ENCODE results near the gene DYRK1B. TPM values are rescaled to one million over a fixed set of nuclear protein-coding genes. Genes with fewer than 3 reads are reported as not detected.
"Not testable (repeated sequence)": the region's sequence is repeated elsewhere in the genome, so short reads cannot be mapped to it uniquely, and the experiment has no call there.

DYRK1B gene
- 10 to 100 TPM in 2 of 4 donors, 1 to 10 TPM in 2; 1.3 to 15.0 (median 10.1) TPM for total RNA-seq

DNA sequence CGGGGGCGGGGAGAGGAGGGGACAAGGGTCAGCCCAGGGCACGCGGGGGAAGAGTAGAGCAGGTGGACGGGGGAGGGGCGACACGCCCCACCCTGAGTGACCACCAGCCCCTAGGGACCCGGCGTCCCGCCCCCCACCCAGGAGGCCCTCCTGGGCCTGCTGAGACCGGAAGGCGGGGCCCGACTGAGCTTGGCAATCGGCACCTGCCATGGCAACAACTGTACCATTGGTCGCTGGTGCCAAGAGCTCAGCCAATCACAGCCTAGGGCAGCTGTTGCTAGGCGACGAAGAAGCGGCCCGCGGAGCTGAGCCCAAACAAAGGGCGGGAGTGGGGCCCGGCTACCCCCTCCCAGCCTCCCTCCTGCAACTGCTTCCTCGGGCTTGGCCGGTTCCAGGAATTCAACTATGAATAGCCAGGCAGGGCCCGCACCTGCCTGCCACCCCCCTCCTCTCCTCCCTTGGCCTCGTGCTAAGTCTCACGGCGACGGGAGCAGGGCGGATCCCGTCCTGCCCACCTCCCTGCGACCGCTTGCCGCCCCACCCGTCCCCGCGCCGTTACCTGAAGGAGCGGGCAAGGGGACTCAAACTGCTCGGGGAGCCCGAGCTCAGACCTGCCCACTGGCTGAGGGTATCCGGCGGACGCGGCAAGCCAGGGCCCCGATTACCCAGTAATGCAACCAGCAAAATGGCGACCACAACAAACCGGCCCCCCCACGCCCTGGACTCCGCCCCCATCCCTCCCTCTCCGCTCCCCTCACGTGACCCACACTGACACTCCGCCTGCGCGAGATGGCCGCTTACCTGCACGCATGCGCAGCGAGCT lies at the start of gene DYRK1B:
Gene DYRK1B, minus strand, starts transcription at position 699 of the 823 bp plus-strand sequence. CDS start 2,295 bp downstream, outside the sequence.
- H3K9me3 ChIP-seq = no peaks in the 10 kb centered on the region
- intact Hi-C loops (cut with DNase I; ENCODE audit: low total_unique reads) = no loop called here
- H3K4me1 ChIP-seq = peaks cover 0 to 14% of the 10 kb centered on the region in 2 donors
- TF ChIP-seq, protein P1, sequence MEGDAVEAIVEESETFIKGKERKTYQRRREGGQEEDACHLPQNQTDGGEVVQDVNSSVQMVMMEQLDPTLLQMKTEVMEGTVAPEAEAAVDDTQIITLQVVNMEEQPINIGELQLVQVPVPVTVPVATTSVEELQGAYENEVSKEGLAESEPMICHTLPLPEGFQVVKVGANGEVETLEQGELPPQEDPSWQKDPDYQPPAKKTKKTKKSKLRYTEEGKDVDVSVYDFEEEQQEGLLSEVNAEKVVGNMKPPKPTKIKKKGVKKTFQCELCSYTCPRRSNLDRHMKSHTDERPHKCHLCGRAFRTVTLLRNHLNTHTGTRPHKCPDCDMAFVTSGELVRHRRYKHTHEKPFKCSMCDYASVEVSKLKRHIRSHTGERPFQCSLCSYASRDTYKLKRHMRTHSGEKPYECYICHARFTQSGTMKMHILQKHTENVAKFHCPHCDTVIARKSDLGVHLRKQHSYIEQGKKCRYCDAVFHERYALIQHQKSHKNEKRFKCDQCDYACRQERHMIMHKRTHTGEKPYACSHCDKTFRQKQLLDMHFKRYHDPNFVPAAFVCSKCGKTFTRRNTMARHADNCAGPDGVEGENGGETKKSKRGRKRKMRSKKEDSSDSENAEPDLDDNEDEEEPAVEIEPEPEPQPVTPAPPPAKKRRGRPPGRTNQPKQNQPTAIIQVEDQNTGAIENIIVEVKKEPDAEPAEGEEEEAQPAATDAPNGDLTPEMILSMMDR (IDR thresholded peaks at IDR 0.05) = peak in 1 of 4 experiments; percentile 4
- TF ChIP-seq POLR2A (IDR thresholded peaks at IDR 0.05) = peak; percentile 10 to 58
- H3K27me3 ChIP-seq = no peaks in the 10 kb centered on the region
- peak; percentile 96 to 98 for DNase-seq
- peak within 1 kb of the TSS; percentile 89 for H3K27ac ChIP-seq
- H3K4me3 ChIP-seq = peak within 1 kb of the TSS; percentile 90 to 92
- no peaks in the 10 kb centered on the region for H3K36me3 ChIP-seq

DNA sequence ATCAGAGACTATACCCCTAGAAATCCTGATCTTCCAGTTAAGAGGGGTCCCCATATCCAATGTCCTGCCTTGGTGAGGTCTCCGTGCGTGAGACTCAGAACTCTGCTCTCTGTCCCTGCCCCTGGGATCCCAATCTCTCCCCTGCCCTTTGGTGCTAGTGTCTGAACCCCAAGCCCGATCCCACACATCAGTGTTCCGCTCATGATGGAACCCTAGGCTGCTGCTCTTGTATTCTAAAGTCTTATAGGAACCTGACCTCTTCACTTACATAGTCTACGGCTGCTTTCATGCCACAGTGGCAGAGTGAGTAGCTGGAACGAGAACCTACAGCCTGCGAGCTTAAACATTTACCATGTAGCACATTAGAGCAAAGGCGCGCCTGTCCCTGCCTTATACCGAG lies 48.7 kb upstream of the DYRK1B start:
- intact Hi-C loops (cut with DNase I; ENCODE audit: low total_unique reads); DNase-seq; H3K4me3 ChIP-seq; H3K9me3 ChIP-seq; H3K27me3 ChIP-seq; H3K4me1 ChIP-seq; H3K27ac ChIP-seq; H3K36me3 ChIP-seq: not testable (repeated sequence)

DNA sequence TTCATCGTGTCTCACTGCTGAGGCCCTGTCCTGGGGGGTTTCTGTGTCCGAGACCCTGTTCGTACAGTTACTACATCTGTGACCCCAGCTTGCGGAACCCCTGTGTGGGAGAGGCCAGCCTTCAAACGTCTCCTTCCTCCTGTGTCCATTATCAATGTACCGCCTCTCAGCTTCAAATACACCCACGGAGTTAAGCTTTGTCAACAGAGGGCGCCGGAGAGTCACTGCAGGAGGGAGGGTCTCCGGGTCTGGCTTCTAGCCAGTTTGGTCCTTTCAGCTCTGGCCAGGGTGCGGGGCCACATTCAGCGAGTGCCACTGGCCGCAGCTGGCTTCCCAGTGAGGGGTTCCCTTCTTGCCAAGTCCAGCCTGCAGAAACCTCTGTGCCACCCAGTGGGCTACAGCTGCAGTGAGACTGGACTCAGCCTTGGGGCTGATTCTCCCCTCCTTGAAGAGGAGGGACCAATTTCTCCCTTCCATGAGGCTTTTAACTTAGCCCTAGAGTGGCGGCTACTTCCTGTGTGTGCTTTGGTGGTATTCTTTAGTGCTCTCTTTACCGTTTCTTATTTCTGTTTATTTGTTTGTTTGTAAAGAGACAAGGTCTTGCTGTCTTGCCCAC lies 47.6 kb upstream of the DYRK1B start:
- H3K4me3 ChIP-seq; DNase-seq; H3K4me1 ChIP-seq; H3K36me3 ChIP-seq; H3K9me3 ChIP-seq; intact Hi-C loops (cut with DNase I; ENCODE audit: low total_unique reads); H3K27ac ChIP-seq; H3K27me3 ChIP-seq: not testable (repeated sequence)

DNA sequence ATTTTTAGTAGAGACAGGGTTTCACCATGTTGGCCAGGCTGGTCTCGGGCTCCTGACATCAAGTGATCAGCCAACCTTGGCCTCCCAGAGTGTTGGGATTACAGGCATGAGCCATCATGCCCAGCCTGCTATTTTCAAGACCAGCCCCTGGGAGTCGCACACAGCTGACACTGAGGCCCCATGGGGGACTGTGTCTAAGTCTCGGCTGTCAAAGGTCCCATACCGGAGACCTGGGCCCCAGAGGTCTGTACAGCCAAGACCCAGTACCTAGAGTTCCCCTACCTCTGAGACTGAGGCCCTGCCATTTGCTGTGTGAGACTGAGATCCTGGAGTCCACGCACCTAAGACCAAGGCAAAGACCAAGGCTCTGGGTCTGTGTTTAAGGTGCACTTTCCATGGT lies 46.3 kb upstream of the DYRK1B start:
- DNase-seq; H3K4me3 ChIP-seq; H3K27ac ChIP-seq; H3K27me3 ChIP-seq; H3K36me3 ChIP-seq; H3K4me1 ChIP-seq; intact Hi-C loops (cut with DNase I; ENCODE audit: low total_unique reads); H3K9me3 ChIP-seq: not testable (repeated sequence)

DNA sequence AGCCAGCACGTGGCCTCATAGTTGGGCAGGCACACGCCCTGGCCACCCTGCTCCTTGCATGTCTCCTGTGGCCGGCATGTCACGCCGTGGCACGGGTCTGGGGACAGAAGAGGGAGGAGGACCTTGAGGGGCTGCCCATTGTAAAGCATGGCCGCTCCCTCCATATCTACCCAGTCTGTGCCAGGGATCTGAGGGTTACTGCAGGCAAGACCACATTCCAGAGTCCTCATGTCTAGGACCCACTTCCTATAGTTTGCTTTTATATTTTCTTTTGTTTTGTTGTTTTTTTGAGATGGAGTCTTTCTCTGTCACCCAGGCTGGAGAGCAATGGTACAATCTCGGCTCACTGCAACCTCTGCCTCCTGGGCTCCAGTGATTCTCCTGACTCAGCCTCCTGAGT lies 45.8 kb upstream of the DYRK1B start:
- H3K27ac ChIP-seq; H3K4me3 ChIP-seq; DNase-seq; H3K36me3 ChIP-seq; H3K27me3 ChIP-seq; intact Hi-C loops (cut with DNase I; ENCODE audit: low total_unique reads); H3K9me3 ChIP-seq; H3K4me1 ChIP-seq: not testable (repeated sequence)

DNA sequence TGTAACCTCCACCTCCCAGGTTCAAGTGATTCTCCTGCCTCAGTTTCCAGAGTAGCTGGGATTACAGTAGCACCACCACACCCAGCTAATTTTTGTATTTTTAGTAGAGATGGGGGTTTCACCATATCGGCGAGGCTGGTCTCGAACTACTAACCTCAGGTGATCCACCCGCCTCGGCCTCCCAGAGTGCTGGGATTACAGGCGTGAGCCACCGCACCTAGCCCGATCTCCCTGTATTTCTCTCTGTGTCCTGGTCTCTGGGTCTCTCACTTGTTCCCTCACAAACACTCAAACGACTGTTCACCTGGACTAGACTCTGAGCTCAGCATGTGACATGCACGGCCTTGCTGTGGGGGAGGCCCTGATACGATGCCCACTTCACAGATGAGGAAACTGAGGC lies 44.9 kb upstream of the DYRK1B start:
- H3K36me3 ChIP-seq; H3K27me3 ChIP-seq; DNase-seq; intact Hi-C loops (cut with DNase I; ENCODE audit: low total_unique reads); H3K9me3 ChIP-seq; H3K4me3 ChIP-seq; H3K27ac ChIP-seq; H3K4me1 ChIP-seq: not testable (repeated sequence)

DNA sequence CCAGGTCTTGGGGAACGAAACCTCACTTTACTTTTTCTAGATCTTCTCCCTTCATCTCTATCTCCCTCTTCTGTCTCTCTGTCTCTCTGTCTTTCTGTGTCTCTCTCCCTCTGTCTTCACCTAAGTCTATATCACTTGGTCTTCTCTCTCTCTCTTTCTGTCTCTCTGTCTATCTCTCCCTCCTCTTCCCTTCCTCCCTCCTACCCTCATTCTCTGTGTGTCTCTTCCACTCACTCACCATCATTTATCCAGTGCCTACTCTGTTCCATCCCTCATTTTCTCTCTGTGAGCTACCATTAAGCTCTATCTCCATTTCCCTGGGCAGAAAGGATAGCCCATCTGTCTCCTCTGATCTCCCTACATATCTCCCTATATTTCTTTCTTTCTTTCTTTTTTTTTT lies 44.4 kb upstream of the DYRK1B start:
- no peaks in the 10 kb centered on the region for H3K4me1 ChIP-seq
- no peaks in the 10 kb centered on the region for H3K36me3 ChIP-seq
- no peak for DNase-seq
- H3K27ac ChIP-seq = no peak overlapping the region
- TF ChIP-seq, protein P1 (IDR thresholded peaks at IDR 0.05) = no peak
- TF ChIP-seq POLR2A (IDR thresholded peaks at IDR 0.05) = no peak
- intact Hi-C loops (cut with DNase I; ENCODE audit: low total_unique reads) = no loop called here
- no peaks in the 10 kb centered on the region for H3K9me3 ChIP-seq
- no peaks in the 10 kb centered on the region for H3K27me3 ChIP-seq
- no peak overlapping the region for H3K4me3 ChIP-seq

DNA sequence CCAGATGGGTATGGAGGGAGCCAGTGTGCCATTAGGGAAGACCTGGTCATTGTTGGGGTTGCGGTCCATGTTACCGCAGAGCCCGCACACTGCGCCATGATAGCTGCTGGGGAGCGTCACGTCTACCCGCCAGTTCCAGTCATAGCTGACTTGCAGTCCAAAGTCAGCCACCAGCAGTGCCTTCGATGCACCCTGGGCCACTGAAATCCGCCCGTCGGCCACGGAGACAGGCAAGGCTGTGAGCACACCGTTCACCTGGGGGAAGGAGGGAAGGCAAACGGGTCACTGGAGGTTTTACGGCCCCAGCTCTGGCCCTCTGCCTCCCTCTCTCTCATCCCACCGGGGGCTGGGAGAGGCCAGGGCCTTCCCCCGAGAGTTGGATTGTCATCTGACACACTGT lies 44.0 kb upstream of the DYRK1B start:
- intact Hi-C loops (cut with DNase I; ENCODE audit: low total_unique reads); H3K4me1 ChIP-seq; H3K27me3 ChIP-seq; H3K36me3 ChIP-seq; H3K27ac ChIP-seq; H3K9me3 ChIP-seq; DNase-seq; H3K4me3 ChIP-seq: not testable (repeated sequence)

DNA sequence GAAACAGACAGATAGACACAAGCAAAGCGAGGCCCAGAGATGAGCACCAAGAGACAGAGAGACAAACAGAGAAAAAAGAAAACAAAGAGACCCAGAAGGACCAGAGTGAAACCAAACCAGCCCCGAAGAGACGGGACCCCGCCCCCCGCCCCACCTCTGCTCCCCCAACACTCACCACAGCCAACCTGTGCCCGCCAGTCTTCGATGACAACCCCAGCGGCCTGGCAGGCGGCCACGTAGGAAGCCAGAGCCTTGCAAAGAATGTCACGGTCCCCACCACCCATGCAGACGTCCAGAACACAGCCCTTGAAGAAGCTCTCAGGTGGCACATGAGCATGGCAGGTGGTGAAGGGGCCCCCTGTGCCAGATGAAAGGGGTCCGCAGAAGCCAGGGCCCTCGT lies 43.5 kb upstream of the DYRK1B start:
- intact Hi-C loops (cut with DNase I; ENCODE audit: low total_unique reads); H3K9me3 ChIP-seq; H3K4me1 ChIP-seq; H3K27ac ChIP-seq; H3K27me3 ChIP-seq; H3K36me3 ChIP-seq; DNase-seq; H3K4me3 ChIP-seq: not testable (repeated sequence)

DNA sequence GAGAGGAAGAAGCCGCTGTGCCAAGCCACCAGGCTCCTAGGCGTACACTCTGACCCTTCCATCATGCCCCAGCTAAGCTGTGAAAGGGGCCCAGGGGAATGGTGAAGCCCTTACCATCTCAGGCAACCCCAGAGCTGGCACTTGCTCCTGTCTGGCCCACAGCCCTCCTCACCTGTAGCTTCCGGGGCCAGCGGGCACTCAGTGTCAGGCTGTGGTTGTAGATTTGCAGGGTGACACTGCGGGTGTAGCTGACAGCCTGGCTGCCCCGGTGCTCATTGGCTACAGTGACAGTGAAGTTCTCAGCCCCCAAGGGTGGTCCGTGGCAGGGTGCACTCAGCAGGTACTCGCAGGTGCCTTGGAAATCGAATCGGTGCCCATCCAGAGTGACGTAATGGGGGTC lies 42.5 kb upstream of the DYRK1B start:
- H3K4me1 ChIP-seq; H3K27ac ChIP-seq; H3K9me3 ChIP-seq; H3K4me3 ChIP-seq; DNase-seq; H3K27me3 ChIP-seq; intact Hi-C loops (cut with DNase I; ENCODE audit: low total_unique reads); H3K36me3 ChIP-seq: not testable (repeated sequence)

DNA sequence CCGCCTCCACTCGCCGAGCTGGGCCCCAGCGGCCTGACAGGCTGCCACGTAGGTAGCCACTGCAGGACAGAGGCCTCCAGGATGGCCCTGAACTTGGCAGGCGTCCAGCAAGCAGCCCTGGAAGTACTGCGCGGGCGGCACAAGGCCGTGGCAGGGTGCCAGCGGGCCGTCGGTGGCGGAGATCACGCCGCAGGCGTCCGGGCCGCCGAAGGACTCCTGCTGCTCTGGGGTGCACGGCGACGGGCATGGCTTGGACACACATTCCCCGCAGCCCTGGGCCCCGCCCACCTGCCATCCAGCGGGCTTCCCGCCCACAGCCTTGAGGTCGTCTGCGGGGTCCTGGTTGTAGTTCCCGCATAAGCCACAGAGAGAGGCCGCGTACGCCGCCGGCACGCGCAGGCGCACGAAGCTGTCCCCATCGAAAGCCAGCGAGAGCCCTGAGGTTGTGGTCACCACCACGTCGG lies 41.5 kb upstream of the DYRK1B start:
- H3K4me1 ChIP-seq; intact Hi-C loops (cut with DNase I; ENCODE audit: low total_unique reads); H3K36me3 ChIP-seq; H3K27me3 ChIP-seq; H3K4me3 ChIP-seq; H3K27ac ChIP-seq; H3K9me3 ChIP-seq; DNase-seq: not testable (repeated sequence)

All from uterus (tissue), 4 donors.